ENCODE data around the gene MYRIP.

MYRIP gene

DNA sequence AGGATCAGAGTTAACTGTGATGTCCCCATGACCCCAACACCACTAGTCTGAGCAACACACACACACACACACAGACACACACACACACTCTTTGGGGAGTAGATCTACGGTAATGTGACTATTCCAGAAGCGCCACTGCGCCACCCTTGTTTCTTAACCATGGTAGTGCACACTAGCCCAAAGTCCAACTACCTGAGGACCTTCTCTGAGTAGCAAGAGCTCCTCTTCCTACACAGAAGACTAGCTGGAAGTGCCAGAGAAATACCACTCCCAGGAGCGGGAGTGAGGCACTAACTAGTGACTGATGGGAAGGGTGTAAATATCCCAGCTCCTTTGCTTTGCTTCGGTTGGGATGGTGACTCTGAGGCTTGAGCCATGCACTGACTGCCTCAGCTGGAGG is 404.1 kb downstream of the MYRIP start:
- Histone ChIP-seq H3K27me3 (ENCODE audit: control insufficient read depth, low read length) (no peaks in the 10 kb centered on the region), H3K9me2 (replicated peaks; ENCODE audit: control insufficient read depth, low read length) (no peaks in the 10 kb centered on the region), H4K20me1 (ENCODE audit: control insufficient read depth, insufficient read depth, low read depth, low read length) (no peaks in the 10 kb centered on the region)

DNA sequence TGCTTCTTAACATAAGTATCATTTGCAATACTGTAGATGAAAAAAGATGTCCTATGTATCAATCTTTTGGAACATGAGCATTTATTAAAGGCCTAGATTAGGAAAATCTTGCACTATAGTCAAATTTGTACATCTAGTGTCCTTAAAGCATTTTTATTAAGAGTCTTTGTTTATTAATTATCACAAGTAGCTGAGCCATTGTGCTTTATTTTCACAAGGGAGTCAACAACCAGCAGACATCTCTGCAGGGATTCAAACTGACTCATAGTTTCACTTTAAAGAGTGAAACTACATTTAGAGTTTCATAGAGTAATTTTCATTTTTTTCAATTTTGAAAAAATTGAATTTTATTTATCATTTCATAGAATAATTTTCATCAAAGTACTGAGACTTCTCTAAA is 405.6 kb downstream of the MYRIP start:
- Histone ChIP-seq H3K79me2 (ENCODE audit: control insufficient read depth, low read length) (no peaks in the 10 kb centered on the region), H3K27me3 (ENCODE audit: control insufficient read depth, low read length) (no peaks in the 10 kb centered on the region), H3K36me3 (ENCODE audit: control insufficient read depth, low read length) (no peaks in the 10 kb centered on the region), H3F3A (ENCODE audit: control insufficient read depth, insufficient read depth) (no peaks in the 10 kb centered on the region), H4K20me1 (ENCODE audit: control insufficient read depth, insufficient read depth, low read depth, low read length) (no peaks in the 10 kb centered on the region), H3K9me3 (ENCODE audit: control insufficient read depth, insufficient read depth, low read length) (no peaks in the 10 kb centered on the region), H3K9me2 (replicated peaks; ENCODE audit: control insufficient read depth, low read length) (no peaks in the 10 kb centered on the region), H3K4me1 (ENCODE audit: control insufficient read depth, low read length) (no peaks in the 10 kb centered on the region), H3K4me3 (ENCODE audit: low read length) (no peak overlapping the region), H3K27ac (ENCODE audit: low read depth, low read length) (no peak overlapping the region), H3K4me2 (ENCODE audit: low read length) (no peak overlapping the region)
- TF ChIP-seq CTCF (IDR thresholded peaks at IDR 0.05; ENCODE audit: low read depth, low read length, poor library complexity, severe bottlenecking), result no peak
- no peak for TF ChIP-seq EZH2phosphoT487 (IDR thresholded peaks at IDR 0.05; ENCODE audit: borderline replicate concordance, low read length)

More for the DNA sequence above, 404.1 kb downstream of the MYRIP start:
- Histone ChIP-seq H3K79me2 (ENCODE audit: control insufficient read depth, low read length) (no peaks in the 10 kb centered on the region), H3K4me1 (ENCODE audit: control insufficient read depth, low read length) (no peaks in the 10 kb centered on the region), H3K4me3 (ENCODE audit: low read length) (no peak overlapping the region), H3K9me3 (ENCODE audit: control insufficient read depth, insufficient read depth, low read length) (no peaks in the 10 kb centered on the region), H3K27ac (ENCODE audit: low read depth, low read length) (no peak overlapping the region), H3K36me3 (ENCODE audit: control insufficient read depth, low read length) (no peaks in the 10 kb centered on the region), H3F3A (ENCODE audit: control insufficient read depth, insufficient read depth) (no peaks in the 10 kb centered on the region), H3K4me2 (ENCODE audit: low read length) (no peak overlapping the region)
- TF ChIP-seq CTCF (IDR thresholded peaks at IDR 0.05; ENCODE audit: low read depth, low read length, poor library complexity, severe bottlenecking), result no peak
- TF ChIP-seq EZH2phosphoT487 (IDR thresholded peaks at IDR 0.05; ENCODE audit: borderline replicate concordance, low read length), result no peak

- H3K27me3 ChIP-seq (ENCODE audit: control insufficient read depth, low read length), result no peaks in the 10 kb centered on the region
- H3K4me3 ChIP-seq (ENCODE audit: low read length), result no peak overlapping the region
- H3K4me2 ChIP-seq (ENCODE audit: low read length), result no peak overlapping the region
- no peaks in the 10 kb centered on the region for H3K79me2 ChIP-seq (ENCODE audit: control insufficient read depth, low read length)
- H3F3A ChIP-seq (ENCODE audit: control insufficient read depth, insufficient read depth), result no peaks in the 10 kb centered on the region
- H3K36me3 ChIP-seq (ENCODE audit: control insufficient read depth, low read length), result no peaks in the 10 kb centered on the region
- H3K4me1 ChIP-seq (ENCODE audit: control insufficient read depth, low read length), result no peaks in the 10 kb centered on the region
- no peaks in the 10 kb centered on the region for H3K9me2 ChIP-seq (replicated peaks; ENCODE audit: control insufficient read depth, low read length)
- no peak for TF ChIP-seq CTCF (IDR thresholded peaks at IDR 0.05; ENCODE audit: low read depth, low read length, poor library complexity, severe bottlenecking)
- TF ChIP-seq EZH2phosphoT487 (IDR thresholded peaks at IDR 0.05; ENCODE audit: borderline replicate concordance, low read length), result no peak
- H4K20me1 ChIP-seq (ENCODE audit: control insufficient read depth, insufficient read depth, low read depth, low read length), result no peaks in the 10 kb centered on the region
- no peaks in the 10 kb centered on the region for H3K9me3 ChIP-seq (ENCODE audit: control insufficient read depth, insufficient read depth, low read length)
- H3K27ac ChIP-seq (ENCODE audit: low read depth, low read length), result no peak overlapping the region
Observed at GRCh38 chr3:40216471-40216870, 407.1 kb downstream of the MYRIP start.

- Histone ChIP-seq H3K4me1 (ENCODE audit: control insufficient read depth, low read length) (no peaks in the 10 kb centered on the region), H3K27me3 (ENCODE audit: control insufficient read depth, low read length) (no peaks in the 10 kb centered on the region), H3K4me3 (ENCODE audit: low read length) (no peak overlapping the region), H3F3A (ENCODE audit: control insufficient read depth, insufficient read depth) (no peaks in the 10 kb centered on the region), H3K4me2 (ENCODE audit: low read length) (no peak overlapping the region), H3K9me2 (replicated peaks; ENCODE audit: control insufficient read depth, low read length) (no peaks in the 10 kb centered on the region), H4K20me1 (ENCODE audit: control insufficient read depth, insufficient read depth, low read depth, low read length) (no peaks in the 10 kb centered on the region), H3K9me3 (ENCODE audit: control insufficient read depth, insufficient read depth, low read length) (no peaks in the 10 kb centered on the region), H3K27ac (ENCODE audit: low read depth, low read length) (no peak overlapping the region), H3K36me3 (ENCODE audit: control insufficient read depth, low read length) (no peaks in the 10 kb centered on the region), H3K79me2 (ENCODE audit: control insufficient read depth, low read length) (no peaks in the 10 kb centered on the region)
- TF ChIP-seq CTCF (IDR thresholded peaks at IDR 0.05; ENCODE audit: low read depth, low read length, poor library complexity, severe bottlenecking), result no peak
Observed at GRCh38 chr3:40223856-40224255, 414.4 kb downstream of the MYRIP start.

All from DOHH2 (cell line).